ENCODE measurements around the gene TCF4.

Gene TCF4

DNA sequence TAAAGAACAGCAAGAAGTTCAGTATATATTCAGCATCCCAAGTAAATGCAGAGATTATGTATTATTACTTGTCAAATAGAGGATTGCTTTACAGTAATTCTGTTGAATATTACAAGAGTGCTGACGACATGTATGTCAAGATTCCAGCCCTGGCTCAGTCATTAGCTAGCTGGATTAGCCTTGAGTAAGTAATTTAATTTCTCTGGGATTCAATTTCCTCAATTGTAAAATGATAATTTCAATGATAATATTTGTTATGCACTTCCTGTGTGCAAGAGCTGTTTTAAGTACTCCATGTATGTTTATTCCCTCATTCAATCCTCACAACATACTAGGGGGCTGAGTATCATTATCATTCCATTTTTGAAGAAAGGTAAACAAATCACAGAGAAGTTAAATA, 44.0 kb downstream of the TCF4 start:
- no peak for DNase-seq (ENCODE audit: low read depth)

- no peak for DNase-seq (ENCODE audit: low read depth)
These were observed 44.8 kb downstream of the TCF4 start for GRCh38 chr18:55543130-55543704.

- no peak for DNase-seq (ENCODE audit: low read depth)
These were observed 46.4 kb downstream of the TCF4 start for GRCh38 chr18:55541571-55541970.

DNA sequence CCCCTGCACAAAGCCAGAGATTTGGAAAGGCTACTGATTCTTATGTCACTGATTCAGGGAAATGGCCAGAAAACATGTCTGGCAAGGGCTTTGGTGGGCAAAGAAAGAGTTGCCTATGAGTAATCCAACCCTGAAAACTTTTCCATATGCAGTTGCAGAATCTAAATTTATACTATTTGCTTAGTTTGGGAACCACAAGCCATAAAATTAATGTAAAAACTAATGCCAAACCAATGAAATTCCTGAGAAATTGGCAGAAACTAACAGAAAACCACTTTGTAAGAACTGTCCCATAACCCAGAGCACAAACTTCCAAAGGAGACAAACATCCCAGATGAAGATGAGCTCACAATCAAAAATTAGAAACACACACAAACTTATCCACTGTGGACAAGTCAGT, 48.8 kb downstream of the TCF4 start:
- no peak for DNase-seq (ENCODE audit: low read depth)

DNA sequence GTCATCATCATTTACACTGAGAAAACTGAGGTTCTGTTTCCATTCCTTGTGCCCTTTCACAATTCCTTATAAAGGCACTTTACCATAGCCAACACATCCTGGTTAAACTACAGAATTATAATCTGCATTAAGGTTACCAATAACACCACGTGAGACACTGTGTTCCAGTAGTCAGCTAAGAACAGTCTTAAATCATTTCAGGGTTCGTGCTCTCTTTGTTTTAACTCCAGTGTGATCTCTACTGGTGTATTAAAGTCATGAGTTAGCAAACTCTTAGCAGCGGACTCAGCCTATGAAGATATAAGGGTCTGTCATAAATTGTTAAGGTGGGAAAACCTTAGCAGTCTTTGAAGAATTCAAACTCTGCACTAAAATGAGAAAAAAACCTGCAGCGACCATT, 53.0 kb downstream of the TCF4 start:
- DNase-seq (ENCODE audit: low read depth), result no peak

- DNase-seq (ENCODE audit: low read depth), result no peak
These were observed 53.4 kb downstream of the TCF4 start for GRCh38 chr18:55534547-55534946.

- DNase-seq (ENCODE audit: low read depth), result no peak
These were observed 57.8 kb downstream of the TCF4 start for GRCh38 chr18:55530166-55530565.

DNA sequence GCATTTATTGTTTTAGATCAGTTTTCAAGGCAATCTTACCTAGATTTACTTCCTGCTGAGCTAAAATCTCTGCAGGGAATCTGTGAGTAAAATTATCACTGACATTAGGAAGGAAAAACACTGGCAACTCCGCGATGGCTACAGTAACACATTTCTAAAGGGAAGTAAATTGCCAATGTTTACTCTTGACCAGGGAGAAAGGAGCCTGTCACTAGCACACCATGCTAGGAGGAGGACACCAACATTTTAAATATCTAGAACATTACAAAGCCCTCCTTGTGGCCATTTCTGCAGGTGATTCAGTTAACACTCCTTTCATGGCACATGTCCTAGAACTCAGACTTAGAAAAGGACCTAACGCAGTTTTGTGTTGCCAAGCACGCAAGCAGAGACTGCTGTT, 58.4 kb downstream of the TCF4 start:
- DNase-seq (ENCODE audit: low read depth), result no peak

DNA sequence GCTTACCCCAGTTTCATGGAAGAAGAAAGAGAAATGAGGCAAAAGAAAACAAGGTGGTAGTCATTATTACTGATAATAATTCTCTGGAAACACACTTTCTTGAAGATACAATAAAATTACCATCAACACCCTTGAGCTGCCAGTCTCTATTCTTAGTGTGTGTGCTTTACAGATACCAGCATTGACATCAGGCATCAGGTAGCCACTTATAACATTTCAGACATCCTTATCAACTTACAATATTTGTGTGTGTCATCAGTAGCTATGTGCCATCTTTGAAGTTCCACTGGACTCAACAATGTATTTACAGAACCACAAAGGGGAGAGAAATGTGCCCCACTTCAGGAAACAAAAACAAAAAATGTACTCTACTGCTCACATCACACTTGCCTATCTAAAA, 62.1 kb downstream of the TCF4 start:
- no peak for DNase-seq (ENCODE audit: low read depth)

DNA sequence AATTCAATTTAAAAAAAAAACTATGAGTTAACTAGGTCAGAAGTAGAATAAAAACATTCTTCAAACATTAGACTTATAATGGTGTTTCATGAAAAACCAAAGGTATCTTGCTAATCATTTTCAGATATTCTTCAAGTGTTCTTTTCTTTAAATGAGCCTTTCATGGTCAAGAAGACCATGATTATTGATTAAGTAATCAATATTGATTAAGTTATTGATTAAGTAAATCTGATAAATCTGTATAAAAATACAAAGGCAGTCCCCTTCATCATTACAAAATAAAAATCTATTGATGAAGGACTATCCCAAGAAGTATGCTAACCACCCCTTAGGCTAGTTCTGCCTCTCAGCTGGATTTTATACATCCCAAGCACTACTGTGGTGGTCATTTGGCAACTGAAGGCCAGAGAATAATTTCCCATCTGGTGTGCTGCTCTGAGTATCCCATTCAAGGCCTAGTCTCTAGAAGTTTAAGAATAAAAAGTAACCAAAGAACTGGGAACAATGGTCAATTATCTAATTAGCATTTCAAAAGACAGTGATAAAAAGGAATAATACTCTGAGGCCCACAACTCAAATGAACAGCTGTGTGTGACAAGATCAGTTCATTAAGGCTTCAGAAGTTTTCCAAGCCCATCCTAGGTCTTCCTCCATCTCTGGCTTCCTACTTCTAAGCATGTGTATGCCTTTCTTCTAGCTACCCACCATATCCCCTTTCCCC, 63.5 kb downstream of the TCF4 start:
- no peak for DNase-seq (ENCODE audit: low read depth)

DNA sequence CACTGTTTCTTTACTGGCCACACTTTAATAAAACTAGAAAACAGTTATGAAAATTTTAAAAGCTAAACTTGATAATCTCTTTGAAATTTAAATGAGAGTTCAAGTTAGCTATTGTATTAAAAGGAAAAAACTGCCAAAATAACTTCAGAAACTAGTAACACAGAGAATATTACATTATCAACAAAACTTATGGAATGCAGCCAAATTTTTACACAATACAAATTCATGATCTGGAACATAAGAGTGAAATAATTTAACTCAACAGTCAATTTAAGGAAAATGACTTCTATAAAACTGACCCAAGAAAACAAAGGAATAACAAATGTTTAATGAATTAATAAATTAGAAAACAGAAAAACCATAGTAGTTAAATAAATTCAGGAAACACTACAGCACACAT, 65.0 kb downstream of the TCF4 start:
- no peak for DNase-seq (ENCODE audit: low read depth)

- DNase-seq (ENCODE audit: low read depth), result no peak
These were observed 66.0 kb downstream of the TCF4 start for GRCh38 chr18:55522011-55522410.

GRCh38 chr18:55517055-55517454, 70.9 kb downstream of the TCF4 start:
- DNase-seq (ENCODE audit: low read depth), result no peak

DNA sequence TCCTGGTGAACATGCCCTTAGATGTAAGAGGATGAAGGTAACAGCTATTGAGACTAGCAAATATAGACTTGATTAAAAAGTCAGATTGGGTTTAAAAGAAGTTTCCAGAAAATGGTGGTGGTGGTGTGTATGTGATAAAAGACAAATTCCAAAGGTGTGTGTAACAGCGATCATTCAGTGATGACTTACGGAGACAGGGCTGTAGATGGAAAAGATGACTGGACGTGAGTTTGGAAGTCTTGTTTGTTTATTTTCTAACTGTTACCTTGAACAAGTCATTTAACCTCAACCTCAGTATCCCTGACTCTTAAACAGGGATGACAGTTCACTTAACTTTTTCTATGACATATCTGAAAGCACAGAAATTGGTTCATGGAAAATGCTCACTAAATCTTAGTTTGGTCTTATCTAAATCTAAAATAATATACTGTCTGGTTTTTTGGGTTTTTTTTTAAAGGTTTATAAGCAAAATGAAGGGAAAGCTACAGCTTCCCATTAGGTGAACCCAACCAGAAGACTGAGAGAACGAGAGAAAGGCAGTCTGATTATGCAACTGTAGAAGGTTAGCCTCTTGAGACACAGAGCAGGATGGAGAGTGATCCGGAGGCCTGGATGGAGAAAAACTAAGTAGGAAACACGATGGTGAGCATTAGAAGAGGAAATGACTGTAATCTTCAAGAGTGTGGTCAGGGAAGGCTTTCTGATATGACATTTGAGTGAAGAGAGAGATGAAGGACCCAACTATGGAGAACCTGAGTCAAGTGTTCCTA, 71.9 kb downstream of the TCF4 start:
- DNase-seq (ENCODE audit: low read depth), result no peak

DNA sequence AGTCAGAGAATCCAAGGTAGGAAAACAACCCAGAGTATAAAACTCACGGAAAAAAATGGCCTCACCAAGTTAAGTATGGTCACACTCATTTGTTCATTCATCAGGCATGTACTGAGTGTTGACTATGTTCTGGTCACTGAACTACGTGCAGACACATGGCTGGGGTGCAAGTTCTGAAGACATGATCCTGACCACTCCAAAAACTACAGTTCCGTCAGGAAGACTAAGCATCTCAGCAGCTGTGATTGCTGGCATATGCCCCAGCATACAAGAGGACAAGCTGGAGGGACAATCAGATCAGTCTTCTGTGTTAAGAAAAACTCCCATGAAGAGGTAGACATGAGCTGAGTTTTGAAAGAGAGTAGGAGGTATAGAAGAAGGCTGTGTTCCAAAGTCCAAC, 72.8 kb downstream of the TCF4 start:
- DNase-seq (ENCODE audit: low read depth), result no peak

- DNase-seq (ENCODE audit: low read depth), result no peak
These were observed 74.8 kb downstream of the TCF4 start for GRCh38 chr18:55513161-55513560.

DNA sequence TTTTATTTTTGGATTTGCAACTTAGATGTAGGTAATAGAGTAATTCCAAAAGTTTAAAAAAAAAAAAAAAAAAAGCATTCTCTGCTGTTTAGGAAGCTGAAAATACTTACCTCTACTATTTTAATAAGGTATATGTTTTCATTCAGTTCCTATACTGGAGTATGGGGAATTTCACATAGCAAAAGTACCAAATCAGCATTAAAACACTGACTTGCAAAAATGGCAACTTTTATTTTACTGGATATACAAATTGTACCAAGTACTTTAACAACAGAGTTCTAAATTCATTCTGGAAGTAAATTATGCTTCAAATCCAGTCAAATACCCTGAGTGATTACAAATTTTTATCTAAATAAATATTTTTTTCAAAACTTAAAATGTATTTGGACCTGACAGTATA, 76.7 kb downstream of the TCF4 start:
- no peak for DNase-seq (ENCODE audit: low read depth)

DNA sequence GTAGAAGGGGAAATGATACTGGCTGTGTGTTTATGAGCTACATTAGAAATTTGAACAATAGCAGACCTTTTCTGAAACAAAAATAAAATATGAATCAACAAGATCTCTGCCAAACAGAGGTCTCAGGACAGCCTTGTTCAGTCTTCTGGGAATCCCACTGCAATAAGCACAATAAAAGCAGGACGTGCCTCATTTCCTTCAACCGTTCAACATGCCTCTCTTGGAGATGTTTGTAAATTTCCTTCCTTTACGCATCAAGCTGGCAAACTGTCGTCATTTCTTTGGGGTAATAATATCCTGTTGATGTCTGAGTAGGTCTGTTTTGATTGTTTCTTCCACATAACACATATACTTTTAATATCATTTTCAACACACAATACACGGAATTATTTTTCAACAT, 77.2 kb downstream of the TCF4 start:
- DNase-seq (ENCODE audit: low read depth), result no peak

DNA sequence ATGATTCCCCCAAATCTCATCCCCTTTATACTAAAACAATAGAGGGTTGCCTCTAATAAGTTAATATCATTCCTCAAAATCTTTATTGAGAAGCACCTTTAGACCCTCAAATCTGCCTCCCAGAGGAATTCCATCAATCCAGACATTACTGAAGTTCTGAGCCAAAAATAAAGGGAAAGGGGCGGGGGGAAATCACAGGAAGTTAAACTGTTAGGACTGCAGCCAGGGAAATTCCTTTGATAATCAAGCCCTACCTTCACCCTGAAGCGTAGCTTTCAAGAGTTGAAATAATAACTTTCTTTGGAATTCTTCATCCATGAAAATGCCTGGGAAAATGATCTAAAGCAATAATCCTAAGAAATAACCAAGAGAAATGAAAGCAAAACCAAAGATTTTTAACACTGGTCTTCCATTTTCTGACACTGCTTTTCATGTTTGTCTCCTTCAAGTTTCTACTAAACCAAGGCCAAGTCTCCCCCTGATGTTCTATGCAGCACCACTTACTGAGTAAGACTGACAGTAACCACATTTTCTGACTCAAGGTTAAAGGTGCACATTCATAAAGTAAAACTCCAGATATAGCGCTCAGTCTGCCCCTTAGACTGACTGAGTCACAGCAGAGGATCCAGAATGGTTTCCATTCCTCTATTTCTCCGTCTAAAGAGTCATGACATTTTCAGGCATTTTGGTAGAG, 78.2 kb downstream of the TCF4 start:
- no peak for DNase-seq (ENCODE audit: low read depth)

- no peak for DNase-seq (ENCODE audit: low read depth)
These were observed 79.3 kb downstream of the TCF4 start for GRCh38 chr18:55508651-55509050.

- no peak for DNase-seq (ENCODE audit: low read depth)
These were observed 81.9 kb downstream of the TCF4 start for GRCh38 chr18:55506074-55506473.

DNA sequence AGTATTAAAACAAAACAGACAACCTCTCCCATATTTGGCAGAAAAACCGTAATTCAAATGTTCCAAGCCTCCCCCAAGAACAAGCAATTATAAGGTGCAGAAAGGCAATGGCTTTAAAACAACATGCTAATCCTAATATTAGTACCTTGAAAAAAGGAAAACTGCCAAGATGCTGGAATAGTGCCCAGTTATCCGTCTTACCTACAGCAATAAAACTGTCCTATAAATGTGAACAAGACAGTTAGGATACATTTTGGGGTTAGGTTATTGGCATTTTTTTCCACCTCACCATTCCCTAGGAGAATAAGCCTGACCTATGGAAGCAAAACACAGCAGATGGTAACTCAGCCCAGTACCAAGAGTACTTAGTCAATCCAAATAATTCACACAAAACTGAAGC, 83.2 kb downstream of the TCF4 start:
- no peak for DNase-seq (ENCODE audit: low read depth)

All from stimulated activated CD8-positive, alpha-beta memory T cell treated with anti-CD3 and anti-CD28 coated beads, Interleukin-4, amount 100 ng/mL, for 24 hours (primary cell).